Neural cell (in vitro differentiated cells): Measurements from ENCODE around the gene CDK9.

Source experiments
- EZH2 ChIP-seq: fragments of 200-600, 300-800 bp; shearing (Covaris generic), sonication (generic); IDR thresholded peaks from 2 replicates; pipeline ENCODE4 v1.6.1; 2014; ENCODE audit warnings: antibody characterized with exemption, low read length, borderline replicate concordance, mild to moderate bottlenecking; ENCODE audit not compliant: insufficient read depth, poor library complexity, severe bottlenecking
- RAD21 ChIP-seq: fragments of 450-650 bp; conservative IDR thresholded peaks from 2 replicates; pipeline ENCODE4 v1.6.1; 2014; ENCODE audit warnings: antibody characterized with exemption, mild to moderate bottlenecking, moderate library complexity

DNA sequence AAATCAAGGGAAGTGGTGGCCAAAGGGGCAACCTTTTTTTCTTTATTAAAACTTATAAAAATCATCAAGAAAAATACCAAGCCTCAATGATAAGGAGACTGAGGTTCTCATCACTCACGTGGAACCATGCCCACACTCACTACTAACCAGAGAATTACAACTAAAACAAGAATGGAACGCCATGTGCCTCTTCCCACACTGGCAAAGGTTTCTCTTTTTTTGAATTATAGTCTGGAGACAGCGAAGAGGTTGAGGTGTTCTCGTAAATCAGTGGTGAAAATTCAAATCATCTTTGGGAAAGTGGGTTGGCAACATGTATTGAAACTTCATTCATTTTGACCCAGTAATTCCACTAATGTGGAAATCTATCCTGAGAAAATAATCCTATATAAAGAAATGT is 36.3 kb downstream of the CDK9 start:
- no peak for TF ChIP-seq RAD21
- TF ChIP-seq EZH2 = no peak
